ENCODE results near the gene SMURF1.
A peak's percentile ranks its signal among the peaks of the same experiment; 100 is the strongest.

SMURF1 gene

GRCh38 chr7:99001482-99002147 is 142.3 kb downstream of the SMURF1 start:
- DNase-seq: no peak

GRCh38 chr7:99000904-99001465 is 142.9 kb downstream of the SMURF1 start:
- no peak for DNase-seq

GRCh38 chr7:99000196-99000903 is 143.6 kb downstream of the SMURF1 start:
- no peak for DNase-seq

GRCh38 chr7:98998821-98999725 is 144.8 kb downstream of the SMURF1 start:
- DNase-seq: no peak

GRCh38 chr7:98997846-98998245 is 146.1 kb downstream of the SMURF1 start:
- no peak for DNase-seq

GRCh38 chr7:98996150-98996552 is 147.8 kb downstream of the SMURF1 start:
- peak; percentile 45 for DNase-seq

- DNase-seq: no peak
Observed at GRCh38 chr7:98995523-98996149, 148.3 kb downstream of the SMURF1 start.

GRCh38 chr7:98995111-98995510 is 148.8 kb downstream of the SMURF1 start:
- no peak for DNase-seq

- no peak for DNase-seq
Observed at GRCh38 chr7:98994046-98994944, 149.6 kb downstream of the SMURF1 start.

GRCh38 chr7:98993024-98993897 is 150.6 kb downstream of the SMURF1 start:
- no peak for DNase-seq

GRCh38 chr7:98992076-98992475 is 151.8 kb downstream of the SMURF1 start:
- DNase-seq: no peak

GRCh38 chr7:98991141-98991540 is 152.8 kb downstream of the SMURF1 start:
- DNase-seq: no peak

- no peak for DNase-seq
Observed at GRCh38 chr7:98990356-98990755, 153.6 kb downstream of the SMURF1 start.

GRCh38 chr7:98988641-98989040 is 155.3 kb downstream of the SMURF1 start:
- DNase-seq: no peak

GRCh38 chr7:98985945-98986344 is 158.0 kb downstream of the SMURF1 start:
- no peak for DNase-seq

- no peak for DNase-seq
Observed at GRCh38 chr7:98985406-98985805, 158.5 kb downstream of the SMURF1 start.

- DNase-seq: no peak
Observed at GRCh38 chr7:98984126-98984525, 159.8 kb downstream of the SMURF1 start.

- DNase-seq: no peak
Observed at GRCh38 chr7:98982686-98983085, 161.2 kb downstream of the SMURF1 start.

- no peak for DNase-seq
Observed at GRCh38 chr7:98981701-98982100, 162.2 kb downstream of the SMURF1 start.

- DNase-seq: no peak
Observed at GRCh38 chr7:98978672-98979071, 165.2 kb downstream of the SMURF1 start.
